ENCODE measurements around the gene HDAC4. TPM values are rescaled to one million over a fixed set of nuclear protein-coding genes. Genes with fewer than 3 reads are reported as not detected.

HDAC4 gene
- total and polyA plus RNA-seq, 4 donors: 2.9 to 37.2 (median 4.4) TPM

DNA sequence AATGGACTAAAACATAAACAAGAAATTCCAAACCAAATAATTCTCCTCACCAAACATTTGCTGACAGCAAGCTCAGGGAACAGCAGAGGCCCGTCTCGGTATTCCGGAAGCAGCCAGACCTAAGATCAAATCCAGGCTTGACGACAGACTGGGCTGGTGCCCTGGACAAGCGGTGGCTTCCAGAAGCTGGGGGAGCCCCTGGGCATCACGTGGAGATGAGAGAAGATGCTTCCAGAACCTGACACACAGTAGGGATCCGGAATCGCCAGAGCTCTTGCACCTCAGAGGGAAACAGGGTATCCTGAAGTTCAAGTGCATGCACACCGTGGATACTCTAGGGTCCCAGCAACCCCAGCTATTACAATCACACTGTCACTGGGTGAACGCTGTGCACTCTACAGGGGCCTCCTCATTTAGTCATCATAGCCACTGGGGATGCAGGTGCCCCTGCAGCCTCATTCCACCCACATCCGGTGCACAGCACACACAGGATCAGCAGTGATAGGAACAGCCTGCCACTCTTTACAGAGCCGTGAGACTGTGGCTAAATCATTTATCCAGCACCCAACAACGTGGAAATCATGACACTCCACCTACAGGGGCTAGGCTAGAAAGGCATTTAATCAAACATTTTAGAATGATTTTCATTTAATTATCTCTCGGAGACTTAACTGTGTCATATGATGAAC is 102.6 kb downstream of the HDAC4 start:
- H3K27me3 ChIP-seq (ENCODE audit: control insufficient read depth in 4 of 4, insufficient read depth in 4 of 4, low read length in 3 of 4): no peaks in the 10 kb centered on the region
- 74% methylated on average over 14 of the region's 14 CpGs for WGBS
- H3K27ac ChIP-seq (ENCODE audit: low read depth in 1 of 2, low read length in 2 of 2): no peak overlapping the region
- no peak for DNase-seq (ENCODE audit: low spot score)
- H3K4me1 ChIP-seq (ENCODE audit: control insufficient read depth in 4 of 4, insufficient read depth in 4 of 4, low read length in 3 of 4): peaks cover 17 to 66% (median 59%) of the 10 kb centered on the region in 4 donors
- H3K36me3 ChIP-seq (ENCODE audit: control insufficient read depth in 4 of 4, insufficient read depth in 3 of 4, low read depth in 1 of 4, low read length in 3 of 4): no peaks in the 10 kb centered on the region
- H3K9me3 ChIP-seq (ENCODE audit: control insufficient read depth in 4 of 4, low read length in 3 of 4): no peaks in the 10 kb centered on the region
- no peak overlapping the region for H3K4me3 ChIP-seq (ENCODE audit: low read depth in 1 of 3, low read length in 3 of 3)
- TF ChIP-seq FOXA2 (IDR thresholded peaks at IDR 0.05): no peak
- no peak for TF ChIP-seq YY1 (IDR thresholded peaks at IDR 0.05)
- peak in 1 of 2 donors; percentile 40 for TF ChIP-seq RAD21 (IDR thresholded peaks at IDR 0.05)
- H3K9ac ChIP-seq (ENCODE audit: low read depth in 1 of 2, low read length in 2 of 2): no peak overlapping the region

DNA sequence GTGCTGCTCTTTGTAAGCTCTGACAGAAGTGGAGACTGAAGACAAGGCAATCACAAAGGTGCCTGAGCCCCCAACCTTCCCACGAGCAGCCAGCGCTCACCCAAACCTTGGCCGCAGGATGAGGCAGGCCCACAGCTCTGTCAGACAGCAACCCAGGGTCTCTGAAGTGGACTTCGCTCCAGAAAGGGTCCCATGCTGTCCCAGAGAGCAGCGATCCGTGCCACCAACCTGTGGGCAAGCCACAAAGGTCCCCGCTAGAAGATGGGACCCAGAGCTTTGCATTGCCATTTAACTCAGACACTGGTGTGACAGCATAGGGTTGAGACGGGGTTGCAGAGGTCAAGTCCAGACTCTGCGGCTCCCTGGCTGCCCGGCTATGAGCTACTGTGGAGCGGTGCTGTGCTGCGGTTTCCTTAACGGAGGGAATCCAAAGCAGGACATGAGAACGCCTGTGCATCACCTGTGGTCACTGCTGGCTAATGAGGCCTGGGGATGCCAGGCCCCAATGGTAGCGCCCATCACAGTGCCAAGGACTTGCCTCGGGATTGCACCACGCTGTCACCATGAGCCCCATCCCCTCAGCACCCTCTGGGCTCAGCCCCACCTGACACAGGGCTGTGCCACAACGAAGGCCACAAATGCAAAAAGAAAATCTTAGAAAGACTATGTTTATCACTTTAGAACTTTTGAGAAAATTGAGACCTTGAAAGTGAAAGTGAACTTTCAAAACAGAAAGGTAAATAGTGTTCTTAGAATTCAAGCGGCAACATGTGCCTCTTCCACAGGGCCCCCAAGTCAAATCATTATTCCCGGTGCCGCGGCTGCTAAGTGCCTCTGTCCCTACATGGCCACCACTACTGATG is 103.4 kb downstream of the HDAC4 start:
- Histone ChIP-seq H3K27me3 (ENCODE audit: control insufficient read depth in 4 of 4, insufficient read depth in 4 of 4, low read length in 3 of 4) (no peaks in the 10 kb centered on the region), H3K9ac (ENCODE audit: low read depth in 1 of 2, low read length in 2 of 2) (no peak overlapping the region), H3K36me3 (ENCODE audit: control insufficient read depth in 4 of 4, insufficient read depth in 3 of 4, low read depth in 1 of 4, low read length in 3 of 4) (no peaks in the 10 kb centered on the region), H3K9me3 (ENCODE audit: control insufficient read depth in 4 of 4, low read length in 3 of 4) (no peaks in the 10 kb centered on the region), H3K27ac (ENCODE audit: low read depth in 1 of 2, low read length in 2 of 2) (peak overlapping the region; percentile 44 to 60), H3K4me3 (ENCODE audit: low read depth in 1 of 3, low read length in 3 of 3) (no peak overlapping the region), H3K4me1 (ENCODE audit: control insufficient read depth in 4 of 4, insufficient read depth in 4 of 4, low read length in 3 of 4) (peaks cover 17 to 72% (median 61%) of the 10 kb centered on the region in 4 donors)
- WGBS: 54% methylated on average over 22 of the region's 22 CpGs
- no peak for DNase-seq (ENCODE audit: low spot score)
- peak in 1 of 2 donors; percentile 23 for TF ChIP-seq RXRA (IDR thresholded peaks at IDR 0.05)
- TF ChIP-seq SP1 (IDR thresholded peaks at IDR 0.05): no peak
- no peak for TF ChIP-seq EGR1 (IDR thresholded peaks at IDR 0.05; ENCODE audit: low read depth in 2 of 2)
- no peak for TF ChIP-seq FOXA2 (IDR thresholded peaks at IDR 0.05)
- TF ChIP-seq NR2F2 (IDR thresholded peaks at IDR 0.05): no peak

DNA sequence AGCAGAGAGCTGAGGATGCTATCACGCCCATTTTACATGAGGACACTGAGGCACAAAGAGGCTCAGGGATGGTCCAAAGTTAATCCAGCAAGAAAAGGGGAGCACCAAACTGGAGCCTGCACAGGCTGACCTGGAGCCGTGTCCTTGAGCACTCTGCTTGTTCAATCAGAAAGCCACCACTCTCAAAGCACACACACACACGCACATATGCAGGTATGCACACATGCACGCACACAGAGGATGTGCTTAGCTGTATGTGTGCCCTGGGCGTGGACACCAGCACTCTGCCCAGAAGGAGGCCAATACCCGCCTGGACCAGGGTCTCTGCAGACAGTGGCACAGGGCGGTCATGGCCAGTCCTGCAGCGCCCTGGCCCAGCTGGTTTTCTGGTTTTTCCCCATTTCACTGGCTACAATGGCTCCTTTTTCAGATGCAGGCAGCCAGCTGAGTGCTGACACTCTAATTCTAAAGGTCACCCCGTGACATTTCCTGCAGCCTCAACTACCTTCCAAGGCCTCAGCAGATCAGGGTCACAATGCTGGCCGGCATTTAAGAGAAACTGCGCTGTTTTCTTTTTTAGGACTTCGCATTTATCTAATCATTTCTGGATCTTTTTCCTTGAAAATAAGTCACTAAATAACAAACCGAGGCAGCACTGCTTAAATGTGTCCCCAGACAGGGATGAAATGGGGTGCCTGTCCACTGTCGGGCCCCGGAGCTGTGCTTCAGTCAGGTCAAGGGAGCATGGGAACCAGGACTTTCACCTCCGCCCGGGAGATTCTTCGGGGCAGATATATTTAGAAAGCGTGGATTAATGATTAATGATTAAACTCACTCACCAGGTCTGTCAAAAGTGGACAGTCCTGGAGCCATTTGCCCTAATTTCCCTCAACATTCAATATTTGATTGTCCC is 104.5 kb downstream of the HDAC4 start:
- Histone ChIP-seq H3K4me3 (ENCODE audit: low read depth in 1 of 3, low read length in 3 of 3) (peak overlapping the region in 2 of 3 donors; percentile 5 to 14), H3K36me3 (ENCODE audit: control insufficient read depth in 4 of 4, insufficient read depth in 3 of 4, low read depth in 1 of 4, low read length in 3 of 4) (no peaks in the 10 kb centered on the region), H3K9ac (ENCODE audit: low read depth in 1 of 2, low read length in 2 of 2) (peak overlapping the region in 1 of 2 donors; percentile 9), H3K27me3 (ENCODE audit: control insufficient read depth in 4 of 4, insufficient read depth in 4 of 4, low read length in 3 of 4) (no peaks in the 10 kb centered on the region), H3K9me3 (ENCODE audit: control insufficient read depth in 4 of 4, low read length in 3 of 4) (no peaks in the 10 kb centered on the region), H3K4me1 (ENCODE audit: control insufficient read depth in 4 of 4, insufficient read depth in 4 of 4, low read length in 3 of 4) (peaks cover 22 to 83% (median 70%) of the 10 kb centered on the region in 4 donors), H3K27ac (ENCODE audit: low read depth in 1 of 2, low read length in 2 of 2) (peak overlapping the region; percentile 60 to 61)
- WGBS: 36% methylated on average over 19 of the region's 19 CpGs
- no peak for DNase-seq (ENCODE audit: low spot score)
- TF ChIP-seq, protein P1, sequence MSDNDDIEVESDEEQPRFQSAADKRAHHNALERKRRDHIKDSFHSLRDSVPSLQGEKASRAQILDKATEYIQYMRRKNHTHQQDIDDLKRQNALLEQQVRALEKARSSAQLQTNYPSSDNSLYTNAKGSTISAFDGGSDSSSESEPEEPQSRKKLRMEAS (IDR thresholded peaks at IDR 0.05): peak; percentile 62
- peak; percentile 78 for TF ChIP-seq YY1 (IDR thresholded peaks at IDR 0.05)
- TF ChIP-seq, protein P2, sequence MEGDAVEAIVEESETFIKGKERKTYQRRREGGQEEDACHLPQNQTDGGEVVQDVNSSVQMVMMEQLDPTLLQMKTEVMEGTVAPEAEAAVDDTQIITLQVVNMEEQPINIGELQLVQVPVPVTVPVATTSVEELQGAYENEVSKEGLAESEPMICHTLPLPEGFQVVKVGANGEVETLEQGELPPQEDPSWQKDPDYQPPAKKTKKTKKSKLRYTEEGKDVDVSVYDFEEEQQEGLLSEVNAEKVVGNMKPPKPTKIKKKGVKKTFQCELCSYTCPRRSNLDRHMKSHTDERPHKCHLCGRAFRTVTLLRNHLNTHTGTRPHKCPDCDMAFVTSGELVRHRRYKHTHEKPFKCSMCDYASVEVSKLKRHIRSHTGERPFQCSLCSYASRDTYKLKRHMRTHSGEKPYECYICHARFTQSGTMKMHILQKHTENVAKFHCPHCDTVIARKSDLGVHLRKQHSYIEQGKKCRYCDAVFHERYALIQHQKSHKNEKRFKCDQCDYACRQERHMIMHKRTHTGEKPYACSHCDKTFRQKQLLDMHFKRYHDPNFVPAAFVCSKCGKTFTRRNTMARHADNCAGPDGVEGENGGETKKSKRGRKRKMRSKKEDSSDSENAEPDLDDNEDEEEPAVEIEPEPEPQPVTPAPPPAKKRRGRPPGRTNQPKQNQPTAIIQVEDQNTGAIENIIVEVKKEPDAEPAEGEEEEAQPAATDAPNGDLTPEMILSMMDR (IDR thresholded peaks at IDR 0.05; ENCODE audit: low read depth, low read length, missing input control): no peak
- no peak for TF ChIP-seq JUND (IDR thresholded peaks at IDR 0.05)
- TF ChIP-seq HNF4G (IDR thresholded peaks at IDR 0.05): peak; percentile 90
- TF ChIP-seq, protein P3, sequence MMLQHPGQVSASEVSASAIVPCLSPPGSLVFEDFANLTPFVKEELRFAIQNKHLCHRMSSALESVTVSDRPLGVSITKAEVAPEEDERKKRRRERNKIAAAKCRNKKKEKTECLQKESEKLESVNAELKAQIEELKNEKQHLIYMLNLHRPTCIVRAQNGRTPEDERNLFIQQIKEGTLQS (IDR thresholded peaks at IDR 0.05): no peak
- peak; percentile 95 to 98 for TF ChIP-seq HNF4A (conservative IDR thresholded peaks at IDR 0.05)
- TF ChIP-seq RXRA (IDR thresholded peaks at IDR 0.05): peak; percentile 87 to 93
- TF ChIP-seq, protein P4, sequence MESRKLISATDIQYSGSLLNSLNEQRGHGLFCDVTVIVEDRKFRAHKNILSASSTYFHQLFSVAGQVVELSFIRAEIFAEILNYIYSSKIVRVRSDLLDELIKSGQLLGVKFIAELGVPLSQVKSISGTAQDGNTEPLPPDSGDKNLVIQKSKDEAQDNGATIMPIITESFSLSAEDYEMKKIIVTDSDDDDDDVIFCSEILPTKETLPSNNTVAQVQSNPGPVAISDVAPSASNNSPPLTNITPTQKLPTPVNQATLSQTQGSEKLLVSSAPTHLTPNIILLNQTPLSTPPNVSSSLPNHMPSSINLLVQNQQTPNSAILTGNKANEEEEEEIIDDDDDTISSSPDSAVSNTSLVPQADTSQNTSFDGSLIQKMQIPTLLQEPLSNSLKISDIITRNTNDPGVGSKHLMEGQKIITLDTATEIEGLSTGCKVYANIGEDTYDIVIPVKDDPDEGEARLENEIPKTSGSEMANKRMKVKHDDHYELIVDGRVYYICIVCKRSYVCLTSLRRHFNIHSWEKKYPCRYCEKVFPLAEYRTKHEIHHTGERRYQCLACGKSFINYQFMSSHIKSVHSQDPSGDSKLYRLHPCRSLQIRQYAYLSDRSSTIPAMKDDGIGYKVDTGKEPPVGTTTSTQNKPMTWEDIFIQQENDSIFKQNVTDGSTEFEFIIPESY (IDR thresholded peaks at IDR 0.05): peak; percentile 53
- no peak for TF ChIP-seq EGR1 (IDR thresholded peaks at IDR 0.05; ENCODE audit: low read depth in 2 of 2)
- TF ChIP-seq FOXA1 (IDR thresholded peaks at IDR 0.05): no peak
- TF ChIP-seq, protein P5, sequence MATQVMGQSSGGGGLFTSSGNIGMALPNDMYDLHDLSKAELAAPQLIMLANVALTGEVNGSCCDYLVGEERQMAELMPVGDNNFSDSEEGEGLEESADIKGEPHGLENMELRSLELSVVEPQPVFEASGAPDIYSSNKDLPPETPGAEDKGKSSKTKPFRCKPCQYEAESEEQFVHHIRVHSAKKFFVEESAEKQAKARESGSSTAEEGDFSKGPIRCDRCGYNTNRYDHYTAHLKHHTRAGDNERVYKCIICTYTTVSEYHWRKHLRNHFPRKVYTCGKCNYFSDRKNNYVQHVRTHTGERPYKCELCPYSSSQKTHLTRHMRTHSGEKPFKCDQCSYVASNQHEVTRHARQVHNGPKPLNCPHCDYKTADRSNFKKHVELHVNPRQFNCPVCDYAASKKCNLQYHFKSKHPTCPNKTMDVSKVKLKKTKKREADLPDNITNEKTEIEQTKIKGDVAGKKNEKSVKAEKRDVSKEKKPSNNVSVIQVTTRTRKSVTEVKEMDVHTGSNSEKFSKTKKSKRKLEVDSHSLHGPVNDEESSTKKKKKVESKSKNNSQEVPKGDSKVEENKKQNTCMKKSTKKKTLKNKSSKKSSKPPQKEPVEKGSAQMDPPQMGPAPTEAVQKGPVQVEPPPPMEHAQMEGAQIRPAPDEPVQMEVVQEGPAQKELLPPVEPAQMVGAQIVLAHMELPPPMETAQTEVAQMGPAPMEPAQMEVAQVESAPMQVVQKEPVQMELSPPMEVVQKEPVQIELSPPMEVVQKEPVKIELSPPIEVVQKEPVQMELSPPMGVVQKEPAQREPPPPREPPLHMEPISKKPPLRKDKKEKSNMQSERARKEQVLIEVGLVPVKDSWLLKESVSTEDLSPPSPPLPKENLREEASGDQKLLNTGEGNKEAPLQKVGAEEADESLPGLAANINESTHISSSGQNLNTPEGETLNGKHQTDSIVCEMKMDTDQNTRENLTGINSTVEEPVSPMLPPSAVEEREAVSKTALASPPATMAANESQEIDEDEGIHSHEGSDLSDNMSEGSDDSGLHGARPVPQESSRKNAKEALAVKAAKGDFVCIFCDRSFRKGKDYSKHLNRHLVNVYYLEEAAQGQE (IDR thresholded peaks at IDR 0.05): peak; percentile 48
- peak; percentile 83 for TF ChIP-seq NR2F2 (IDR thresholded peaks at IDR 0.05)
- peak; percentile 33 for TF ChIP-seq FOXA2 (IDR thresholded peaks at IDR 0.05)
